Measurements from ENCODE around the gene VPS41. TPM values are rescaled to one million over a fixed set of nuclear protein-coding genes. Genes with fewer than 3 reads are reported as not detected.
A peak's percentile ranks its signal among the peaks of the same experiment; 100 is the strongest.

VPS41 gene
- total RNA-seq, 1 donor = 53.5 TPM

- H3K4me3 ChIP-seq (ENCODE audit: low read depth, low read length) = no peak overlapping the region
- DNase-seq (ENCODE audit: low read depth) = no peak
- TF ChIP-seq, protein P1, sequence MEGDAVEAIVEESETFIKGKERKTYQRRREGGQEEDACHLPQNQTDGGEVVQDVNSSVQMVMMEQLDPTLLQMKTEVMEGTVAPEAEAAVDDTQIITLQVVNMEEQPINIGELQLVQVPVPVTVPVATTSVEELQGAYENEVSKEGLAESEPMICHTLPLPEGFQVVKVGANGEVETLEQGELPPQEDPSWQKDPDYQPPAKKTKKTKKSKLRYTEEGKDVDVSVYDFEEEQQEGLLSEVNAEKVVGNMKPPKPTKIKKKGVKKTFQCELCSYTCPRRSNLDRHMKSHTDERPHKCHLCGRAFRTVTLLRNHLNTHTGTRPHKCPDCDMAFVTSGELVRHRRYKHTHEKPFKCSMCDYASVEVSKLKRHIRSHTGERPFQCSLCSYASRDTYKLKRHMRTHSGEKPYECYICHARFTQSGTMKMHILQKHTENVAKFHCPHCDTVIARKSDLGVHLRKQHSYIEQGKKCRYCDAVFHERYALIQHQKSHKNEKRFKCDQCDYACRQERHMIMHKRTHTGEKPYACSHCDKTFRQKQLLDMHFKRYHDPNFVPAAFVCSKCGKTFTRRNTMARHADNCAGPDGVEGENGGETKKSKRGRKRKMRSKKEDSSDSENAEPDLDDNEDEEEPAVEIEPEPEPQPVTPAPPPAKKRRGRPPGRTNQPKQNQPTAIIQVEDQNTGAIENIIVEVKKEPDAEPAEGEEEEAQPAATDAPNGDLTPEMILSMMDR (IDR thresholded peaks at IDR 0.05; ENCODE audit: insufficient read depth, low read depth, low read length) = no peak
Measured at GRCh38 chr7:38753347-38753746, 155.6 kb downstream of the VPS41 start.

DNA sequence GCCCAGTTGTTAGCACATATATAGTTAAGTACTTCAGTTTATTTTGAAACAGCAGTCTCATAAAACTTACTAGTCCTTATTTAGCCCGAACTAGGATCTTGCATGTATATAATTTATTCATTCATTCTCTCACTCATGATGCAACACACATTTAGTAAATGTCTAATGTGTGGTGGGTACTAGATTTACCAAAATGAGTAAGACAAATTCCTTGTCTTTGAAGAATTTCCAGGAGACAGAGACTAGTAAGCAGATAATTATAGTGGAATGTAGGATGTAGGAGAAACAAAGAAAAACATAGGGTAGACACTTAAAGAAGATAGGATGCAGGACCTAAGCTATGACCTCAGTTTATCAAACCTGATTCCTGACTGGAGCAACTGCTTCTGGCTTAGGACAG lies 157.6 kb downstream of the VPS41 start:
- H3K4me3 ChIP-seq (ENCODE audit: low read depth, low read length) = no peak overlapping the region
- TF ChIP-seq, protein P1 (IDR thresholded peaks at IDR 0.05; ENCODE audit: insufficient read depth, low read depth, low read length) = no peak
- no peak for DNase-seq (ENCODE audit: low read depth)

- peak; percentile 24 for DNase-seq (ENCODE audit: low read depth)
- no peak overlapping the region for H3K4me3 ChIP-seq (ENCODE audit: low read depth, low read length)
- TF ChIP-seq, protein P1 (IDR thresholded peaks at IDR 0.05; ENCODE audit: insufficient read depth, low read depth, low read length) = peak; percentile 51
Measured at GRCh38 chr7:38748056-38748610, 160.9 kb downstream of the VPS41 start.

DNA sequence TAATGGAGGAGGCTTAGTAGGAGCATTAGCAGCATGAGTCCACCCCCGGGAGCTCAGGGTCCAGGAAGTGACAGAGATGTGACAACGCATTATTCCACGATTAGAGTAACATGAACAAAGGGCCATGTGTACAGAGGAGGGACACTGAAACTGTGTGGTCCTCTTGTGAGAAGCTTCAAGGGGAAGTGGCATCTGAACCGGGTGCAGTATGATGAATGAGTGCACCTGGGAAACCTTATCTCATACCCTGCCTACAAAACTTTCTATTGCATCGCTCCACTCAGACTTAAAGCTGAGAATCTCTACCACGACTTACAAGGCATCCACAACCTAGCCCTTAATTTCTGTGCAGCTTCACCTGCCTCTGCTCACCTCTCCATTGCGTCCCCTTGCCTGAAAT lies 162.6 kb downstream of the VPS41 start:
- DNase-seq (ENCODE audit: low read depth) = no peak
- TF ChIP-seq, protein P1 (IDR thresholded peaks at IDR 0.05; ENCODE audit: insufficient read depth, low read depth, low read length) = no peak
- H3K4me3 ChIP-seq (ENCODE audit: low read depth, low read length) = no peak overlapping the region

GRCh38 chr7:38744746-38745145 lies 164.2 kb downstream of the VPS41 start:
- no peak overlapping the region for H3K4me3 ChIP-seq (ENCODE audit: low read depth, low read length)
- TF ChIP-seq, protein P1 (IDR thresholded peaks at IDR 0.05; ENCODE audit: insufficient read depth, low read depth, low read length) = no peak
- peak; percentile 30 for DNase-seq (ENCODE audit: low read depth)

- TF ChIP-seq, protein P1 (IDR thresholded peaks at IDR 0.05; ENCODE audit: insufficient read depth, low read depth, low read length) = no peak
- H3K4me3 ChIP-seq (ENCODE audit: low read depth, low read length) = no peak overlapping the region
- DNase-seq (ENCODE audit: low read depth) = no peak
Measured at GRCh38 chr7:38743899-38744298, 165.1 kb downstream of the VPS41 start.

DNA sequence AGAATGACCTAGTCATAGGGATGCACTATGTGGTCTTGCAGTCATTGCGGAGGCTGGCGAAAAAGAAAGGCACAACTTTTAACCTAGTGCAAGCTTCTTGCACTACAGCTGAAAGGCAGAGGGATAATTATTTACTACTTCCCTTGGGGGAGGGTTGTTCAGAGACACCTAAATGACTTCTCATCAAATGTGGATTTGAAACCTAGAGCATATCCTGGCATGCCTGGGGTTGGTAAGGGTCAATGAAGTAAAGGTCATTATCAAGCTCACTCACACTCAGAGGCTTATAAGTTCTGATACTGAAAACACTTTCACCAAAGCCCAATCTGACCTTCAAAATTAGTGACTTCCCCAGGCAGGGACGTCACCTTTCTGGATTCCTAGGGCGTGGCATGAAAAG lies 168.9 kb downstream of the VPS41 start:
- DNase-seq (ENCODE audit: low read depth) = no peak
- no peak overlapping the region for H3K4me3 ChIP-seq (ENCODE audit: low read depth, low read length)
- TF ChIP-seq, protein P1 (IDR thresholded peaks at IDR 0.05; ENCODE audit: insufficient read depth, low read depth, low read length) = no peak
